ENCODE data around the gene L1CAM.

DNA sequence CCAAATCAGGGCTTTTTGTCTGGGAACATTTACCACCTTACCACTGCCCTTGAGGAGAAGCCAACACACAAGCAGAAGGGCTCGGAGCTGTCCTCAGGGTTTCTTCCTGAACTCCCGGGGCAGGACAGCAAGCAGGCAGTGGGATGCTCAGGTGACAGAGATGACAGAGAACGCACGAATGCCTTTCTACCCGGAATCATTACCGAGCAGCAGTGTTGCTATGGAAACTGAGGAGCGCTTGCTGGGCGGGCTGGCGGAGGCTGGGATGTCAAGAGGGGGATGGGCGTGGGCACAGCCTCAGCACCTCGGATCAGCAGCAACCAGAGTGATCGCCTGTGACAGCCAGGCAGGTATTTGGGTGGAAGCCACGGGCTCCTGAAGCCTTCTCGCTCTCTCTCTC lies 73.8 kb downstream of the L1CAM start:
- TF ChIP-seq CTCF (IDR thresholded peaks at IDR 0.05; ENCODE audit: poor library complexity) (no peak), EZH2 (IDR thresholded peaks at IDR 0.05; ENCODE audit: borderline replicate concordance) (no peak)
